ENCODE data around the gene MINDY4. TPM values are rescaled to one million over a fixed set of nuclear protein-coding genes. Genes with fewer than 3 reads are reported as not detected.

Gene MINDY4
- total RNA-seq = 8.6 and 9.8 TPM in 2 replicates

GRCh38 chr7:30771174-30771879 is at the start of gene MINDY4:
TSS of gene MINDY4 (plus strand) at chr7:30771417. CDS start at chr7:30771494, 77 bp downstream.

GRCh38 chr7:30751696-30752273 is 19.4 kb upstream of the MINDY4 start, which contains the start of gene INMT:
TSS of gene INMT (plus strand) at chr7:30752135. CDS start at chr7:30752151, 16 bp downstream.

GRCh38 chr7:30911561-30911969 is 140.3 kb downstream of the MINDY4 start, which contains the start of gene AQP1:
TSS of gene AQP1 (plus strand) at chr7:30911853. CDS start at chr7:30911910, 57 bp downstream.

Other genes with a start within 250 kb of the MINDY4 start
- gene GARS1, start 176.5 kb upstream of the MINDY4 start, total RNA-seq = 244 and 257 TPM in 2 replicates
- not detected in 2 replicates for gene CRHR2, start 89.0 kb upstream of the MINDY4 start, total RNA-seq
- gene INMT, start 19.3 kb upstream of the MINDY4 start, total RNA-seq = 20.1 and 20.8 TPM in 2 replicates
- 0.29 and 1.5 TPM in 2 replicates for gene AQP1, start 140.4 kb downstream of the MINDY4 start, total RNA-seq
- not detected in 2 replicates for gene GHRHR, start 192.5 kb downstream of the MINDY4 start, total RNA-seq

Measured in smooth muscle cell of trachea (primary cell).